ENCODE measurements around the gene TBC1D1.
"Not testable (repeated sequence)": the region's sequence is repeated elsewhere in the genome, so short reads cannot be mapped to it uniquely, and the experiment has no call there.

Gene TBC1D1

GRCh38 chr4:38013461-38014366 lies 122.8 kb downstream of the TBC1D1 start:
- DNase-seq (ENCODE audit: low read depth): no peak

- no peak for DNase-seq (ENCODE audit: low read depth)
Measured at GRCh38 chr4:38014421-38014852, 123.6 kb downstream of the TBC1D1 start.

- DNase-seq (ENCODE audit: low read depth): no peak
Measured at GRCh38 chr4:38015886-38016515, 125.1 kb downstream of the TBC1D1 start.

GRCh38 chr4:38016698-38017097 lies 125.8 kb downstream of the TBC1D1 start:
- DNase-seq (ENCODE audit: low read depth): no peak

GRCh38 chr4:38017609-38018008 lies 126.7 kb downstream of the TBC1D1 start:
- no peak for DNase-seq (ENCODE audit: low read depth)

- DNase-seq (ENCODE audit: low read depth): no peak
Measured at GRCh38 chr4:38020386-38020785, 129.5 kb downstream of the TBC1D1 start.

- DNase-seq (ENCODE audit: low read depth): not testable (repeated sequence)
Measured at GRCh38 chr4:38020961-38021360, 130.1 kb downstream of the TBC1D1 start.

- DNase-seq (ENCODE audit: low read depth): no peak
Measured at GRCh38 chr4:38021751-38022150, 130.9 kb downstream of the TBC1D1 start.

GRCh38 chr4:38023347-38024205 lies 132.7 kb downstream of the TBC1D1 start:
- DNase-seq (ENCODE audit: low read depth): no peak

- DNase-seq (ENCODE audit: low read depth): no peak
Measured at GRCh38 chr4:38024206-38024509, 133.3 kb downstream of the TBC1D1 start.

- DNase-seq (ENCODE audit: low read depth): no peak
Measured at GRCh38 chr4:38025665-38026064, 134.8 kb downstream of the TBC1D1 start.

- no peak for DNase-seq (ENCODE audit: low read depth)
Measured at GRCh38 chr4:38026158-38026740, 135.4 kb downstream of the TBC1D1 start.

- no peak for DNase-seq (ENCODE audit: low read depth)
Measured at GRCh38 chr4:38030023-38030422, 139.1 kb downstream of the TBC1D1 start.

- peak; percentile 4 for DNase-seq (ENCODE audit: low read depth)
Measured at GRCh38 chr4:38034986-38035882, 144.3 kb downstream of the TBC1D1 start.

- DNase-seq (ENCODE audit: low read depth): no peak
Measured at GRCh38 chr4:38036548-38036947, 145.7 kb downstream of the TBC1D1 start.

GRCh38 chr4:38037612-38038011 lies 146.7 kb downstream of the TBC1D1 start:
- DNase-seq (ENCODE audit: low read depth): no peak

GRCh38 chr4:38040619-38041018 lies 149.7 kb downstream of the TBC1D1 start:
- DNase-seq (ENCODE audit: low read depth): no peak

- DNase-seq (ENCODE audit: low read depth): no peak
Measured at GRCh38 chr4:38044060-38044459, 153.2 kb downstream of the TBC1D1 start.

GRCh38 chr4:38045289-38045988 lies 154.6 kb downstream of the TBC1D1 start:
- DNase-seq (ENCODE audit: low read depth): no peak

- no peak for DNase-seq (ENCODE audit: low read depth)
Measured at GRCh38 chr4:38046727-38047489, 156.0 kb downstream of the TBC1D1 start.

Measured in stimulated activated CD8-positive, alpha-beta memory T cell treated with anti-CD3 and anti-CD28 coated beads, Interleukin-12 subunit alpha, Interleukin-12 subunit beta, amount 100 ng/mL, for 1 hour (primary cell).